Fibroblast of skin of left biceps (primary cell): ENCODE measurements around the gene POLR2H.
"Not testable (repeated sequence)": the region's sequence is repeated elsewhere in the genome, so short reads cannot be mapped to it uniquely, and the experiment has no call there.

Source experiments
- DNase-seq, 2 experiments: peaks; one replicate each; pipeline ENCODE4 v3.0.0-alpha.2; 2013; ENCODE audit warnings: low read depth in 2 of 2

POLR2H gene

GRCh38 chr3:184335661-184336546 lies 25.6 kb upstream of the POLR2H start:
- peak in 1 of 2 experiments; percentile 40 for DNase-seq

DNA sequence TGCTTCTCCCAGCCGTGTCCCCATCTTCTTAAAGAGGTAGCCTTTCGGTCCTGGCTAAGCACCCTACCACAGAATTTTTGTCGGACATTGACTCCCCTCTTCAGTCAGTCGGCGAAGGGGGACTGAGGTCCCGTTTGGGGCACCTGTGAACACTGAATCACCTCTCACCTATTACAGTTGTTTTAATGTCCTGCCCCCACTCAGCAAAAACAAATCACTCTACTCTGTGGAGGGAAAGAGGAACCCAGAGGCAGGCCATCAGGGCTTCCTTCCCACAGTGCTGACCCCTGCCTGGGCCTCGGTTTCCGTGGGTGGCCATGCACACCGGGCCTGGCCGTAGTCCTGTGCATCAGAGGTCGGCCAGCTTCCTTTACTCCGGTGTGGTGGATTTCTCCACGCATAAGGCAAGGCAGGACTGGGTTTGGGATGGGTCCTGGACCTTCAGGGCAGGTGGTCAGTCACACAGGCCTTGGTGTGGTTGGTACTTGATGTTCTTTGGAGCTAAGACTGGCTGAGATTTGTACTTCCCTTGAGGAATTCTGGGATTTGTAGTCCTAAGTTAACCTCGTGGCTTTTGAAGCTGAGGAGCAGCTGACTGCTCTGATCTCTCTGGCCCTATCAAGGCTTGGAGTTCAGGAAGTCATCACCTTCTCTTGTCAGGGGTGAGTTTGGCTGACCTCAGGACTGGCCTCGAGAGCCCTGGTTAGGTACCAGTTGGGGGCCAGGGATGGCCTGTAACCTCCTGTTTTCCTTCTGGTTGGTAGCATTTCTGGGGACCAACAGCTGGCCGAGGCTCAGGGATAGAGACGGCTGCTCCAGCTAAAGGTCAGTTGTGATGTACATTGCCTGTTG lies 24.7 kb upstream of the POLR2H start:
- DNase-seq = no peak

- no peak for DNase-seq
Measured at GRCh38 chr3:184337399-184337714, 24.2 kb upstream of the POLR2H start, which contains the start of gene FAM131A. Gene FAM131A, plus strand, starts transcription at chr3:184337600. Its CDS starts 31 bp downstream, at chr3:184337631.

GRCh38 chr3:184337981-184338380 lies 23.5 kb upstream of the POLR2H start:
- DNase-seq = no peak

GRCh38 chr3:184338511-184338945 lies 23.0 kb upstream of the POLR2H start:
- peak in 1 of 2 experiments; percentile 52 for DNase-seq

- no peak for DNase-seq
Measured at GRCh38 chr3:184339001-184339400, 22.5 kb upstream of the POLR2H start.

GRCh38 chr3:184339451-184340135 lies 21.9 kb upstream of the POLR2H start:
- DNase-seq = not testable (repeated sequence)

GRCh38 chr3:184341925-184342324 lies 19.6 kb upstream of the POLR2H start:
- DNase-seq = no peak

GRCh38 chr3:184343200-184343876 lies 18.2 kb upstream of the POLR2H start:
- DNase-seq = no peak

- DNase-seq = no peak
Measured at GRCh38 chr3:184344579-184345316, 16.8 kb upstream of the POLR2H start.

- DNase-seq = no peak
Measured at GRCh38 chr3:184345317-184346144, 16.0 kb upstream of the POLR2H start.

GRCh38 chr3:184346480-184347190 lies 14.9 kb upstream of the POLR2H start:
- no peak for DNase-seq

DNA sequence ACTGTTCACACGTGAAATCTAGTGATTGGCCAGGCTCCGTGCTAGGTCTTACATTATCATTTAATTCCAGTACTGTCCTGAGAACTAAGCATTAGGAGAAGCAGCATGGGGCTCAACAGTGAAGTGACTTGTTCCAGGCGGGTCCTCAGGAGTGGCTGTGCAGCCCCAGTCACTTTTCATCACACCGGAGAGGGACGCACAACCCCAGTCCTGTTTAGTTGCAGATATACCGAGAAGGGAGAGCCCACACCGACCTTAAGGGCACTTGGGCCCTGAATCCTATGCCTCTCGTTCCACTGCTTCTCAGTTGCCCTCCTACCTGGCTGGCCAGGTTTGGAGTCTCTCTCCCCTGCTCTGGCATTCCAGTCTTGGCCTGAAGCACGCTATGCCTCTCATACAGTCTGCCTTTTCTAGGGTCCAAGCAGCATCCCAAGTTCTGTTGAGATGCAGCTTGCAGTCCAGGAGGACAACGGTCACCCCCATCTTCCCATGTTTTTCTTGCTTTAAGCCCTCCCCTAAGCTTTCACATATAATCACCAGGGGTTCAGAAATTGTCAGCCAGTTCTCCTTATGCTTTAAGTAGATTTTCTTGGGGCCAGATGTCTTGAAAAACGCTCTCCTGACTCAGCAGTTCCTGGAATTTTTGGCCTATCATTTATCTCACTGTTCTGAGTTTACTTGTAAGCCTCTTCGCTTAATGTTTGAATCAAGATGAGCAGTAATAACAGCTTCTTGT lies 14.0 kb upstream of the POLR2H start:
- no peak for DNase-seq

- DNase-seq = no peak
Measured at GRCh38 chr3:184348057-184348382, 13.5 kb upstream of the POLR2H start.

DNA sequence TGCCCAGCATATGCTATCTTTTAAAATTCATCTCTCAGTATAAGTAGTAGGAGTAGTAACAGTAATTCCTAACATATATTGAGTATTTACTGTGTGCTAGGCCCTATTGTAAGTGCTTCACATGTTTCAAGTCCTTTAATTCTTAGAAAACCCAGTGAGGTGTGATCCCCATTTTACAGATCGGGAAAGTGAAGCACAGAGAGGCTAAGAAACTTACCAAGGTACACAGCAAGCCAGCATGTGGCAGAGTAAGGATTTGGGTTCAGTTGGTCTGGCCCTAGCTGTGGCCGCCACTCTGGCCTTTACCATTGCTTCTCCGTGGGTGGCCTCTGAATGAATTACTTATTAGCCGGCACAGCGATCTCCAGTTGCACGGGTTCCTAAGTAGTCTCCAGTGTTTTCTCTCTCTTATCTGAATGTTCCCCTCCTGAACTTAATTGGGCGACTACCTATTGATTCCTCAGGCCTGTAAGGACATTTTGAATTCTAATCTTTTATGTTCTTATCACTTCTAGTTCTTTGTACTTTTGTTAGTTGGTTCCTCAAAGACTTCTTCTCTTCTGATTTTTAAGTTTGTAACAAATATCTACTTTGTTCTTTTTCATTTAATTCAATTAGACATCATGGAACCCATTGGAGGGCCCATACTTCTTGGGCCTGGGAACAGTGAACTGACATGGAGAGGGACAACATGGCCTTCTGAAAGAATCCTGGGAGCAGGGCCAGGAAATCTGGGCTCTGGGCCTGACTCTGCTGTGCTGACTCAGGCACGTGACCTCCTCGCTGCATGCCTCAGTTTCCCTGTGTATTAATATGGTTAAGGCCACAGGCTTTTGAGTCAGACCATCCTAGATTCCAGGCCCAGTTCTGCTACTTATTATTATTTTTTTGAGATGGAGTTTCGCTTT lies 11.7 kb upstream of the POLR2H start:
- no peak for DNase-seq

- DNase-seq = no peak
Measured at GRCh38 chr3:184350618-184351017, 10.9 kb upstream of the POLR2H start.

- no peak for DNase-seq
Measured at GRCh38 chr3:184351511-184352148, 9.9 kb upstream of the POLR2H start.
